HL-60/S4 (cell line): ENCODE results near the gene PPARA.

Experiments
- in situ Hi-C: fragments of 300-500 bp; cut with MboI; formaldehyde crosslinking; loops from 2 replicates; pipeline ENCODE4 v1.14.3; 2022; ENCODE audit warnings: low sequenced_read_pairs

Gene PPARA

DNA sequence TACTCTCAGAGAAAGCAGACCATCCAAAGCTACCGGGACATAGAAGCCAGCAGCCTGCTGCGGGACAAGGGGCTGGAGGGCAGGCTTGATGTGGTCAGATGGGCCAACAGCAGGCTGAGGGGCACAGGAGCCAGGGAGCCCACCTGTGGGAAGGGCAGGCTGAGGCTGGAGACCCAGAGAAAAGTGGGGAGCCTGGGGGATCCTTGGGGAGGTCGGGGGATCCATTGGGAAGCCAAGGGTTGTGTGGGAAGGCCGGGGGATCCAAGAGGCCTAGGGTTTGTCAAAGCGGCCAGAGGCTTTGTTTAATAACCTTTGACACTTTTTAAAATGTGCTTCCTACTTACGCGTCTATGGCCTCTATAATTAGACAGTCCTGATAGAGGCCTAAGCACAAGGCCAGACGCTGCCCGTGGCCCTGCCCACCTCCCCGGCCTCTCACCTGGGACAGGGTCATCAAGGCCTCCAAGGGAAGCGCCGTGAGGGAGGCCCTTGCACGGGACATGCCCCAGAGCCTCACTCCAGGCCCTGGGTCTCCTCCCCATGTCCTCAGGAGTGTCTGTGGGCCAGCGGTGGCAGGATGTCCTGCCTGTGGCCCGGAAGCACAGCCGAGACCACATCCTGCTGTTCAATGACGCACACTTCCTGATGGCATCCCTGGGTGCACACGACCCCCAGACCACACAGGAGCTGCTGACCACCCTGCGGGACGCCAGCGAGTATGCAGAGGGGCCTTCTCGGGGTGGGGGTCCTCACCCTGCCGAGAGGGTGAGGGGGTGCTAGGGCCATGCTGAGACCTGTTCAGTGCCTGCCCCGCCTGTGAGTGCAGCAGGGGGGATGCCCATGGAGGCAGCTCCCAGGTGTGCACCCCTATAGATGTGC, 137.8 kb downstream of the PPARA start:
- in situ Hi-C loops: no loop called here

DNA sequence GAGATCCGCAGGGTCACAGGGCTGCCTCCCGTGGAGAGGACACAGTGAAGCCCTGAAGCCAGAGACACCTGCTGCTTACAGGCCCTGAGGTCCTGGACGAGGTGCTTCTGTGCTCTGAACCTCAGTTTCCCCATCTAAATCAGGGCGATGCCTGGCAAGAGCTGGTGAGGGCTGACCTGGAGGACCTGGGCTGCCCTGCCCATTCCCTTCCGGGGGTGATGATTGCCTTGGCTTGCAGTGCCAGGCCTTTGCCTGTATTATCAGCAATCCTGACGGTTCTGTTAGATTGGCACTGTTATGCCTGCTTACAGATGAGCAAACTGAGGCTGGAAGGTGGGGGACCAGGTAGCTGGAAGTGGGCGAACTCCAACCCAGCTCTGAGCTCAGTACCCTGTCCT, 138.5 kb downstream of the PPARA start:
- in situ Hi-C loops: no loop called here

DNA sequence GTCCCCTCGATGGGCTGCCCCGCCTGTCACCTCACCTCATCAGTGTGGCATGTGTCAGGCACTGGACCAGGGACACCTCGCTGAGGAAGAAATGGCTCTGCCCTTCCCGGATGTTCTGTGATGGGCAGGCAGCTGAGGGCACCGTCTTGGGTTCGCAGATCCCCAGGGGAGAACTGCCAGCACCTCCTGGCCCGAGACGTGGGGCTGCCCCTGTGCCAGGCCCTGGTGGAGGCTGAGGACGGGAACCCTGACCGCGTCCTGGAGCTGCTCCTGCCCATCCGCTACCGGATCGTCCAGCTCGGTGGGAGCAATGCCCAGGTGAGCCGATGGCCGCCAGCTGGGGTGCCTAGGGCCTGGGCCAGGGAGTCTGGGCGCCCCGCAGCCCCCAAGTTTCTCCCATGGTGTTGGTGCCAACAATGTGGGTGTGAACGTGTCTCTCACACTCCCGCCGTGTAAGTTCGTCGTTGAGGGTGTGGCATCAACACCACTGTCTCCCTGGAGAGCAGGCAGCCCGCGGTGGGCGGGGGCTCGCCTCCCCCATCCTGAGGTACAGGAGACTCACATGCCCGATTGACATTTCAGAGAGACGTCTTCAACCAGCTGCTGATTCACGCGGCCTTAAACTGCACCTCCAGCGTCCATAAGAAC, 139.0 kb downstream of the PPARA start:
- in situ Hi-C loops: no loop called here

DNA sequence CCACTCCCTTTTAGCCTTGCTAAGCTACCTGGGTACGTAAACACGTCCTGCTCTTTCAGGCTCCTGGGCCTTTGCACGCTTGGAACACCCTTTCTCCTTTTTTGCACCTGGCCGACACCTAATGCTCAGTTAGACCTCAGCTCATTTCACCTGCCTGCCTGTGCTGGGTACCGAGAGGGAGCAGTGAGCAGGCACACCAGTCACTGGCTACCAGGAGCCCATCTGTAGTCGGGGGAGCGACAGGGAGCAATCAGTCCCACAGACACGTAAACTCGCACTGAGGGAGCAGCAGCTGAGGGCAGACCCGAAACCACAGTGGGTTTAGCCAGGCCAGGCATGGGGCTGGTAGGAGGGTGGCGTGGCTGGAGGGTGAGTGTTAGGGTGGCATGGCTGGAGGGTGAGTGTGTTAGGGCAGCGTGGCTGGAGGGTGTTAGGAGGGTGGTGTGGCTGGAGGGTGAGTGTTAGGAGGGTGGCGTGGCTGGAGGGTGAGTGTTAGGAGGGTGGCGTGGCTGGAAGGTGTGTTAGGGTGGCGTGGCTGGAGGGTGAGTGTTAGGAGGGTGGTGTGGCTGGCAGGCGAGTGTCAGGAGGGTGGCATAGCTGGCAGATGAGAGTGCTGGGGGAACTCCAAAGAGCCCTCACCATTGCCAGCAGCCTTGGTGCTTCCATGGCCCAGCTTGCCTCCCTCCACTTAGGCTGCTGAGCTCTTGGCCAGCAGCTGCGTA, 140.0 kb downstream of the PPARA start:
- in situ Hi-C loops: no loop called here

DNA sequence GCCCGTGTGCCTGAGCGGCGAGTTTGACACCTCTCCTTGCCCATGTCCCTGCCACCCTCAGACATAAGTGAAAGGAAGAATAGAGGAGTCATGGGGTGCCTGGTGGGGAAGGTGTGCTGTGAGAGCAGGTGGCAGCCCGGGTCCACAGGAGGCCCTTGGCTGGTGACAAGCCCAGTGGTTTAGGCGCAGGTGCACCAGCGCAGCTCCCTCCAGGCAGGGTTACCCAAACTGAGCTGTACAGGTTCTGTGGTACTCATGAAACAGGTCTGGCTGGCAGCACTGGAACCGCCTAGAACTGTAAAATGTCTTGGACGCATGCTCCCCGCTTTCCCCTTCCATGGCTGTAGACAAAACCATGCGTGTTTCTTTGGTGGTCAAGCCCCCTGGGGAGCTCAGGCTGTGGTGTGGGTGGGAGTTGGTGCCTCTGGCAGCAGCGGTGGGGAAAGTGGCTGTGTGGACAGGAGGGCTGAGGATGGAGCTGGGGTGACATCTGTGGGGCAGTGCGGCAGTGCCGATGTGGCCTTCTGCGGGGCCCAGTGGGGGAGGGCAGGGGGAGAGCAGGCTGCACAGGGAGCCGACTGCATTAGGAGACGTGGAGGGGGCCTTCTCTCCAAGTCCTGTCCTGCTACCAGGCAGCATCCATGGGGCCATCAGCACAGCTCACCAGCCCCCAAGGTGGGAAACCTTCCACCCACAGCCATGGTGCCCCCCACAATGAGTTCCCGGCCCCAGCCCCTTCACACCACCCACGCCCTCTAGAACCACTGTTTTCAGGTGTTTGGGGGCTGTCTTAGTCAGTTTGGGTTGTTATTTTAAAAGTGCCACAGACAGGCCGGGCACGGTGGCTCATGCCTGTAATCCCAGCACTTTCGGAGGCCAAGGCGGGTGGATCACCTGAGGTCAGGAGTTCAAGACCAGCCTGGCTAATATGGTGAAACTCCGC, 140.8 kb downstream of the PPARA start:
- in situ Hi-C loops: no loop called here

DNA sequence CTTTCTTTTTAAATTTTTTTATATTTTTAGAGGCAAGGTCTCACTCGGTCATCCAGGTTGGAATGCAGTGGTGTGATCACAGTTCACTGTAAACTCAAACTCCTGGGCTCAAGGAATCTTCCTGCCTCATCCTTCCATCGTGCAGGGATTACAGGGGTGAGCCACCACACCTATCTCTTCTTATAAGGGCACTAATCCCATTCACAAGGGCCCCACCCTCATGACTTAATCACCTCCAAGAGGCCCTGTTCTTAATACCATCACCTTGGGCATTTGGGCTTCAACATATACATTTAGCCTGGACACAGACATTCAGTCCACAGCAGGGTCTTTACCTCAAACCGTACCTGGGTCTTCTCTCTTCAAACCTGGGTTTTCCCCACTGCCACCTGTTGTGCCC, 141.8 kb downstream of the PPARA start:
- in situ Hi-C loops: no loop called here

DNA sequence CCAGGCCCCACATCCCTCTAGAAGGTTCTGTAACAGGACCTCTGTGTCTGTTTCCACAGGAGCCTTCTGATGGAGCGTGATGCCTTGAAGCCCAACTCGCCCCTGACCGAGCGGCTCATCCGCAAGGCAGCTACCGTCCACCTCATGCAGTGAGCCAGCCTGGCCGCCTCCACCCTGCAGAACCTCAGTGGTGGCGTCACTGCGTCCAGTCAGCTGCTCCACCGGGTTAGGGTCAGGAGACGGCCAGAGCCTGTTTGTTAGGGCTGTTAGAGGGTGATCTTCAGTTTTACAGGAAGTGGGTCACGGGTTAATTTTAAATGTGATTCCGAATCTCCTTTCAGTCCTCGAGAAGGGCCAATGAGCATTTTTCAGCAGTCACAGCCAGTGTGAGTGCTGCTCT, 142.4 kb downstream of the PPARA start:
- in situ Hi-C loops: no loop called here
